ENCODE results near the gene NFATC2IP. TPM values are rescaled to one million over a fixed set of nuclear protein-coding genes. Genes with fewer than 3 reads are reported as not detected.
A peak's percentile ranks its signal among the peaks of the same experiment; 100 is the strongest.

Gene NFATC2IP
- total and polyA plus RNA-seq, 10 of the 15 experiments (the other 5 are each of a cell fraction or from before 2014, with no cell fraction given) = 12.2 to 93.9 (median 46.9) TPM

GRCh38 chr16:28930652-28931051, 20.1 kb upstream of the NFATC2IP start (continued):
- TF ChIP-seq CHD4 (IDR thresholded peaks at IDR 0.05) (no peak), NRF1 (conservative IDR thresholded peaks at IDR 0.05; ENCODE audit: low read depth, low read length) (no peak), SREBF1 (IDR thresholded peaks at IDR 0.05; ENCODE audit: low read length) (no peak), FOS (IDR thresholded peaks at IDR 0.05; ENCODE audit: borderline replicate concordance, extremely low read depth, insufficient read length) (no peak), CHD2 (IDR thresholded peaks at IDR 0.05; ENCODE audit: borderline replicate concordance, low read depth, low read length) (peak; percentile 28; the same call in 1 of the 2 replicates), ZNF687 (IDR thresholded peaks at IDR 0.05) (peak; percentile 96), SMARCA5 (IDR thresholded peaks at IDR 0.05) (no peak), PML (IDR thresholded peaks at IDR 0.05; ENCODE audit: low read length) (no peak), ZBTB40 (IDR thresholded peaks at IDR 0.05; ENCODE audit: borderline replicate concordance) (no peak), IRF3 (IDR thresholded peaks at IDR 0.05) (0 out of 2 replicates have a peak, but pooled peaks have one; percentile 16), ZNF24 (IDR thresholded peaks at IDR 0.05) (0 out of 2 replicates have a peak, but pooled peaks have one; percentile 51), BACH1 (IDR thresholded peaks at IDR 0.05; ENCODE audit: borderline replicate concordance) (no peak), ZZZ3 (IDR thresholded peaks at IDR 0.05; ENCODE audit: control insufficient read depth, insufficient read length, low read depth) (no peak), HSF1 (IDR thresholded peaks at IDR 0.05; ENCODE audit: low read depth, low read length) (no peak), HCFC1 (IDR thresholded peaks at IDR 0.05; ENCODE audit: low read length) (no peak), POLR2AphosphoS5 (IDR thresholded peaks at IDR 0.05; ENCODE audit: low read length) (no peak), PBX3 (IDR thresholded peaks at IDR 0.05; ENCODE audit: insufficient replicate concordance, low read depth, low read length) (no peak), HDAC2 (IDR thresholded peaks at IDR 0.05) (no peak), NR2F1 (conservative IDR thresholded peaks at IDR 0.05) (no peak), LARP7 (IDR thresholded peaks at IDR 0.05) (no peak), TARDBP (IDR thresholded peaks at IDR 0.05; ENCODE audit: borderline replicate concordance) (no peak)
